HTERT RPE-1 (cell line): ENCODE data around the gene NCAM1.
"Not testable (repeated sequence)": the region's sequence is repeated elsewhere in the genome, so short reads cannot be mapped to it uniquely, and the experiment has no call there.

ENCODE experiments used
- in situ Hi-C: fragments of 300-500 bp; cut with MboI; formaldehyde crosslinking; loops from 4 replicates; pipeline ENCODE4 v1.14.3; 2020; ENCODE audit warnings: low sequenced_read_pairs

Gene NCAM1

DNA sequence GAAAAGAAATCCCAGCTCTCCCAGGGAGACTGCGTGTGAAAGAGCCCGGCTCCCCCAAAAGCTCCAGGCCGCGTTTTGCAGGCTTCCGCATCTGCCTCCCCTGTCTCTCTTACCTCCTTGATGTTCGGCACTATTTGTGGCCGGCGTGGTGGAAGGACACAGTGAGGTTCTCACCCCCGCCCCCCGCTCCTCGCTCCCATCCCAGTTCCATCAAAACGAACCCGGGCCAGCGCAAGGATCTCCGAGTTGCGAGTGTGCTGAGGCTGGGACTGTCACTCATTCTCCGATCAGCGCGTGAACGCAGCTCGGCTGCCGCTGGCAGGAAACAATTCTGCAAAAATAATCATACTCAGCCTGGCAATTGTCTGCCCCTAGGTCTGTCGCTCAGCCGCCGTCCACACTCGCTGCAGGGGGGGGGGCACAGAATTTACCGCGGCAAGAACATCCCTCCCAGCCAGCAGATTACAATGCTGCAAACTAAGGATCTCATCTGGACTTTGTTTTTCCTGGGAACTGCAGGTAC, at the start of gene NCAM1:
NCAM1 (plus strand) TSS at position 275 of the 523 bp plus-strand sequence.
- in situ Hi-C loops, result no loop called here

DNA sequence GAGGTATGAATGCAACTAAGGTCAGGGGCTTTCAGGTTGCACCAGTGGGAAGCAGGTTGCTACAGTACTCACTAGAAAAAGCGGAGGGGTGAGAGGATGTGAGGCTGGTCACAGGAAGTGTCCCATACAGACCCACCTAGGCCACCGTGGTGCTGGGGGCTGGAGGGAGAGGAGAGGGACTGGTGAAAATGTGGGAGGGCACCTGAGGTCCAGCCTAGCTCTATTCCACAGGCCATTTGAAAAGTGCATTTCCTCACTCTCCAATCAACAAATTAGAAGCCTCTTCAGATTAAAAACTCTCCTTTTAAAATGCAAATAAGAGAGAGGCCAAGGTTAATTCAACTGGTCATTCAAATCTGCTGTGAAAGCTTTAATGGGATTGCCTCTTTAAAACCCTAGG, 38.6 kb upstream of the NCAM1 start:
- in situ Hi-C loops, result no loop called here

GRCh38 chr11:112924836-112925235, 36.4 kb upstream of the NCAM1 start:
- in situ Hi-C loops, result not testable (repeated sequence)

DNA sequence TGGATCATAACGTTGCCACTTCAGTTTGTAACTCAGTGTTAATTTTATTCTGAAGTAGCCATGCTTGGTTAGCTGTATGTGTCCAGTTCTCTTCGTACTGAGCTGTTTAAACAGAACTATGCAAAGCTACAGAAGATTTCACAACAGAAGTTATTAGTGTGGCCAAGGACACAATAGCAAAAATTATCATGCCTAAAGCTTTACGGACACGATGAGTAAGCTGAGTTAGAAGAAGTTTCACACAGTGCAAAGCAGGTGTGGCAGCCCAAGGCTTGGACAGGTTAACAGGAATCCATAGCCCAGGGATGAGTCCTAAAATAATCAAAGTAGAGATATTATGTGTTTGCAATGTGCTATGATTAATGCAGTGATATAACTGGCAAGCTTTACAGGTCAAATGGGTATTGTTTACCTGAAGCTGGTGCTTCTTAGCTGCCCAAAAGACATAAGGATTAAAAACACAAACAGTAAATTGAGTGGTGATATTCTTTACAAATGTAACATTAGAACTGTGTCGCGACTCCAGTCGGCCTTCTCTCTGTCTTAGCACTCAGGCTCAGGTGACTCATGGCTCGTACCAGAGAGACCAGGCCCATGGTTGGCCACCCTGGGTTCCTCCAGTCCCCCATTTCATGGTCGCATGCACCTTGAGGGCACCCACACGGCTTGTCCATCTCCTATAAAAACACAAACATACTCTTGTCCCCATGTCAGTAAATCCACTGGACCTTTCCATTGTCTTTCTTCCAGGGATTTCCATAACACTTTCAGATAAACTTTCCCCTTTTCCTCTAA, 35.5 kb upstream of the NCAM1 start:
- in situ Hi-C loops, result no loop called here

DNA sequence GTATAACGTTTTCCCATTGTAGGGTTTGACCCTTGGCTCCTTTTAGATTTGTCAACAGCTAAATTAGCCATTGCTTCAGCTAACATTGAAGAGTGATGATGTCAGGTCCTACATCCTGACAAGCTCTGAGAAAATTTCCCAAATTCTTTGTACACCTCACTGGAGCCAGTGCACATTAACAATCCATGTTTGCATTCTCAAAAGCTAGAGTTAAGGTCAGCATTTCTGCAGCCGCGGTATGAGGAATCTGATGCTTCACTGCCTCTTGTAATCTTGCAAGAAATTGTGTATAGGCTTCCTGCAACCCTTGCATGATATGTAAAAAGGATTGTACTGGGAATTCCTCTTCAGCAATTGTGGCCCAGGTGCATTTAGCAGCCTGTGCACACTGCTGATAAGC, 33.1 kb upstream of the NCAM1 start:
- in situ Hi-C loops, result no loop called here

- in situ Hi-C loops, result no loop called here
Observed at GRCh38 chr11:112929432-112929831, 31.8 kb upstream of the NCAM1 start.

DNA sequence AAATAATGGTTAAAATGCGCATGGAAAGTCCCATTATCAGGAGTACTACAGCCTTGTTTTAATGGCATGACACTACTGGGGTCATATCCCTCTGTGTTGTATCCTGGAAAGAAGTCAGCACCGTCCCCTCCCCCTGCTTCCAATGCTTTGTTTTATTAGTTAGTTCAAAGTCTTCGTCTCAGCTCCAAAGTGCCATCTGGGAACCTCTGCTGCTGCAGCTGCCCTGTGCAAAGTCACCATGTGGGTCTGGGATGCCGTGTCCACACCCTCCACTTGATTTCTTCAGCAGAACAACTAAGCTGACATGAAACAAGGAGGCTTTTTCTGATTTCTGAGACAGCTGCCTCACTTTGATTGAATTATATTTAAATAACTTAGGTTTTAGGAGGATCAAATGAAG, 29.5 kb upstream of the NCAM1 start:
- in situ Hi-C loops, result no loop called here

DNA sequence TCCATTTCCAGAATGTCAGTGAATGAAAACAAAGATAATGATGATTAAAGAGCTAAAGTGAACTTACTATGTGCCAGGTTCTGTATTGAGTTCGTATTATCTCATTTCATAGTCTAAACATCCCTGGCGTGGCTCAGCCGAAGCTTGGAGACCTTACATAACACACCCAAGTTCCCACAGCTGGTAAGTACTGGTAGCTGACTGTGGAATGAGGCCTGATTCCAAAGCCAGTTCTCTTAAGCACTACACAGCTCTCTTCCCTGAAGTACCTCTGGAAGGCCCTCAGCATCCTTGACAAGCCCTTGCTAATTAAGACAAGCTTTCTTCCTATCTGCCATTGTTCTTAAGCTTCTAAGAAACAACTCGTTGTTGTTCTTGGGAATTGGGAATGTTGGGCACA, 28.6 kb upstream of the NCAM1 start:
- in situ Hi-C loops, result no loop called here

- in situ Hi-C loops, result no loop called here
Observed at GRCh38 chr11:112933970-112934369, 27.2 kb upstream of the NCAM1 start.

DNA sequence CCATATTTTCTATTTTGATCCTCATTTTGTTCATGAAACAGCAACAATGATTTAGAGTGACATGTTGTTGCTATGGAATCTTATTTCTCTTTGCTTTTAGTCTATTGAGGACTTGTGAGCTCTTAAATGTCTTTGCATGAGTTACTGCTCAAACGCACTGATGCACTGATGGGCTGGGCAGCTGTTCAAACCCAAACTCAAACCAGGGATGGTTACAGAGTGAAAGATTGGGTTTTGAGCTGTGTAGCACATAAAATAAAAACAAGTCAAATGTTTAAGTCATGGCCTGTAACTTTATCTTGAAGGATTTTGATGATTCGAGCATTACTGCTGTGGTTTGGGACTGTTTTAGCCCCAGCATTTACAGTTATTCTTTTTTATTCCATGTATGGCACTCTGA, 20.1 kb upstream of the NCAM1 start:
- in situ Hi-C loops, result no loop called here

- in situ Hi-C loops, result no loop called here
Observed at GRCh38 chr11:112942966-112943643, 18.1 kb upstream of the NCAM1 start.

GRCh38 chr11:112946866-112947265, 14.4 kb upstream of the NCAM1 start:
- in situ Hi-C loops, result no loop called here

DNA sequence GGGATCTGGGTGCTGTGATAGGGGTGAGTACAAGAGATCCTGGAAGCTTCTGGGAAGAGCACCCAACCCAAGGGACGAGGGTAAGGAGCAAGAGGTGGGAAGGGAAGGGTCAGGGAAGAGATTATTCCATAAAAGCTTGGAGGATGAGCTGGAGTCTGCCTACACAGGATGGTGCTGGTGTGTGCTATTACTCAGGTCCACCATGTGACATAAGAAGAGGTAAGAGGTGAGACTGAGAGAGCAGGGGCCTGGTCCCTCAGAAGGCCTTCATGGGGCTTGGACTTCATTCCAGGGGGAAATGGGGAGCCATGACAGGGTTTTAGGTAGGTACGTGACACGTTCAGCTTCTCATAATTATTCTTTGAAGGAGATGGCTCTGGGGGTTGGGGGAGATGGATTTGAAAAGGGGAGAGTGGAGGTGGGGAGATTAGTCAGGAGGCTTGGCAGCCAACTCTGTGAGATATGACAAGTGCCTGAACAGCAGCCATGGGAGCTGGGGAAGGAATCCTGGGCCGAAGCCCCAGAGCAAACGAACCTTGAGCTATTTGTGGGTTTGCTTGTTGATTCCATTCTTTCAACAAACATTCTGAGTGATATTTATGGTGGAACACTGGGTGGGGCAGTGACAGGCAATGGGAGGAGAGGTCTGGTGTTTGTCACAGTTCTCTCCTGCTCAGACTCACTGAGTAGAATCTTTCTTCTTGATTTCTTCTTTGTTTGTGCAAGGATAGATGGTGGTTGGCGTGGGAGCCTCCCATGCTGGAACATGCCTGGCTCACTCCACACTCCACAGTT, 11.2 kb upstream of the NCAM1 start:
- in situ Hi-C loops, result no loop called here

DNA sequence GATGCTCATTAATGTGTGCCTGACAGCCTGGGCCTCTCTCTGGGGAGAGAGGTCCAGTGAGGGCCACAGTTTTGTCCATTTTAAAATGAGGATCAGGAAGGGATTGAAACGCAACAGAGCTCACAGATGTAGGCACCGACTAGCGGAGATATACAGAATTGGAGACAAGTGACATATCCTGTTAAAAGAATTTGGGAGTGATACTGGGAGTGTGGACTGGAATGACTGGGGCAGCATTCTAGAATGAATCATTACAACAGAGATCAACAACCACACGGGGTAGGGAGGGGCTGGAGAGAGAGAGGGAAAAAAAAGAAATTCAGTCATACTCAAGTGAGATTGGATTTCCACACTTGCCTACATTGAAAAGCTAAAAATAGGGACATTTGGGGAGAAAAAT, 2.5 kb upstream of the NCAM1 start:
- in situ Hi-C loops, result no loop called here

- in situ Hi-C loops, result no loop called here
Observed at GRCh38 chr11:112961751-112962578, 745 bp downstream of the NCAM1 start.

DNA sequence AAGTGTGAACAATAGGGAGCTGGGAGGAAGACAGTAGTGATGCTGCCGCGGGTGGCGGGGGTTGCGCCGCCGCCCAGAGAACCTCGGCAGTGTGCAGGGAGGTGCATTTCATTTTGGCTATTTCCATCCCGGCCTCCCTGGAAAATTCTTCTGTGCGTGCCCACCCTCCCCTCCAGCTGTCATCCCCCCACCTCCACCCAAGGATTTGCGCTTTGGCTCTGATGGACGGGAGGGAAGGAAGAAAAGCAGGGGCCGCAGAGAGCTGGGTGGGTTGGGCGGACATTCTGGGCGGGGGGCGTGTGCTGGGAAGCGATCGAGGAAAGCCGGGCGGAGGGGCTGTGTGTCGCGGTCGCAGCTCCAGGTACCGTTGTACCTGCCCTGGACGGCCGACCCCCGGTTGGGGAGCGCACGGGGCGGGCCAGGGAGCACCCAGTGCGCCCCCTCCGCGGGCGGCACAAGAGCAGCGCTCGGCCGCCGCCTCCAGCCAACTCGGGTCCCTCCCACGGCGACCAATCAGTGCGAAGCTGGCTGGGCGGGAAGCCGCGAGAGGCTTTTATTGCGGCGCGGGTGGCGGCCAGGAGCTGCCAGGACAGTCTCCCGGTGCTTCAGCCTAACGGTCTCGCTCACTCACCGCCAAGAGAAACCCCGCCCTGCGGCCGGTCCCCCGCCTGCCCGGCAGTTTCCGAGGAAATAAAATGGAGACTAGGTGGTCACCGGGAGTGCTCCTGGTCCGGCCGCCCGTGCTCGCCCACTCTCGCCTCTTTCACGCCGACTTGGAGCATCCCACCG, 1.6 kb downstream of the NCAM1 start:
- in situ Hi-C loops, result no loop called here

GRCh38 chr11:112963368-112963955, 2.2 kb downstream of the NCAM1 start:
- in situ Hi-C loops, result no loop called here

- in situ Hi-C loops, result no loop called here
Observed at GRCh38 chr11:112965656-112966055, 4.4 kb downstream of the NCAM1 start.

- in situ Hi-C loops, result no loop called here
Observed at GRCh38 chr11:112966561-112966960, 5.3 kb downstream of the NCAM1 start.
